Measurements from ENCODE around the gene LANCL3.
"Not testable (repeated sequence)": the region's sequence is repeated elsewhere in the genome, so short reads cannot be mapped to it uniquely, and the experiment has no call there.

The LANCL3 gene

GRCh38 chrX:37571426-37572107 is at the start of gene LANCL3:
LANCL3 (plus strand) TSS chrX:37571661; CDS start chrX:37571871, 210 bp downstream.
- DNase-seq, result not testable (repeated sequence)

DNA sequence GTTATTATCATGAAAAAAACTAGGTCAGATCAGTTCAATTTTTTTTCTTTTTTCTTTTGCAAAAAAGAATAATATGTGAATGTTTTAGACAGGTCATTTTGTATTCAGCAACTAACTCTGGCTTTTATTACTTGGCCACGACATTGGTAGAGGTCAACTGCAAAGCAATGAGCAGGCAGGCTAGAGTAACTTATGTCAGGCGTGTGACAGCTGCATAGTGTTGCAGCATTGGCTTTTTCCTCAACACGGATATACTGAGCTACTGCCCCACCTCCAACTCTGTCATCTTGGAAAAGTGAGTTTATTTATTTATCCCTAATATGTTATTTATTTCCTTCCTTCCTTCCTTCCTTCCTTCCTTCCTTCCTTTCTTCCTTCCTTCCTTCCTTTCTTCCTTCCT is 47.8 kb upstream of the LANCL3 start:
- not testable (repeated sequence) for DNase-seq

DNA sequence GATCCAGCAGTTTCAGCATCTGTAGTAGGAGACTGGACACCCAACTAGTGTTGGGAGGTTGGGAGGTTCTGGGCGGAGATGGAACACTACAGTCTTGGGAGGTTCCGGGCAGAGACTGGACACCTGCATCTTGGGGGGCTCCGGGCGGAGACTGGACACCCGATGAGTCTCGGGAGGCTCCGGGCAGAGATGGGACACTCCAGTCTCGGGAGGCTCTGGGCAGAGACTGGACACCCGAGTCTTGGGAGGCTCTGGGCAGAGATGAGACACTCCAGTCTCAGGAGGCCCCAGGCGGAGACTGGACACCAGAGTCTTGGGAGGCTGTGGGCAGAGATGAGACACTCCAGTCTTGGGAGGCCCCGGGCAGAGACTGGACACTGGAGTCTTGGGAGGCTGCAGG is 29.5 kb upstream of the LANCL3 start:
- no peak for DNase-seq

DNA sequence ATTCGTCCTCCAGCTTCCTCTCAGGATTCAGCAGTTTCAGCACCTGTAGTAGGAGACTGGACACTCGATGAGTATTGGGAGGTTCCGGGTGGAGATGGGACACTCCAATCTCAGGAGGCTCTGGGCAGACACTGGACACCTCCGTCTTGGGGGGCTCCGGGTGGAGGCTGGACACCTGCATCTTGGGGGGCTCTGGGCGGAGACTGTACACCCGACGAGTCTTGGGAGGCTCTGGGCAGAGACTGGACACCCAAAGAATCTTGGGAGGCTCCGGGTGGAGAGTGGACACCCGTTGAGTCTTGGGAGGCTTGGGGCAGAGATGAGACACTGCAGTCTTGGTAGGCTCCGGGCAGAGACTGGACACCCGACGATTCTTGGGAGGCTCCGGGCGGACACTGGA is 28.7 kb upstream of the LANCL3 start:
- no peak for DNase-seq

DNA sequence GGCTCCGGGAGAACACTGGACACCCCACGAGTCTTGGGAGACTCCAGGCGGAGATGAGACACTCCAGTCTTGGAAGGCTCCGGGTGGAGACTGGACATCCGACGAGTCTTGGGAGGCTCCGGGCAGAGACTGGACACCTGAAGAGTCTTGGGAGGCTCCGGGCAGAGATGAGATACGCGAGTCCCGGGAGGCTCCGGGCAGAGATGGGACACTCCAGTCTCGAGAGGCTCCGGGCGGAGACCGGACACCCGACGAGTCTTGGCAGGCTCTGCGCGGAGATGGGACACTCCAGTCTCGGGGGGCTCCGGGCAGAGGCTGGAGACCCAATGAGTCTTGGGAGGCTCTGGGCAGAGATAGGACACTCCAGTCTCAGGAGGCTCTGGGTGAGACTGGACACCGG is 28.1 kb upstream of the LANCL3 start:
- no peak for DNase-seq

GRCh38 chrX:37544531-37544930 is 26.9 kb upstream of the LANCL3 start:
- not testable (repeated sequence) for DNase-seq

DNA sequence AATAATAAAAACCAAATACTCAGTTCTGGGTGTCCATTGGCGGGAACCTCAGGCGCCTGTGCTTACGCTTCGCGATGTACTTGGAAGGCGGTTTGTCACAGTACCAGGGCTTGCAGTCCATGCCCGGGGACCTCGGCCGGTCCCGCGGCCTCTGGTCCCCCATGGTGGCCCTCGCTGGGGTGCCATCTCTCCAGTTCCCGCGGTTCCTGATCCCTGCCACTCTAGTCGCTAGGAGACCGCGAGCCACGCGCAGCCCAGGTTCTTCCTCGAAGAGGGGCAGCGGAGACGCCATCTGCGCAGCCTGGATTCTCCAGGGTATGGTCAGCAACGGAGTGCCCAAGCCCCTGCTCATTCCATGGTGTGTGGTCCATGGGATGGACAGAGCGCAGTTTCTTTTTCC is 26.4 kb upstream of the LANCL3 start:
- no peak for DNase-seq

DNA sequence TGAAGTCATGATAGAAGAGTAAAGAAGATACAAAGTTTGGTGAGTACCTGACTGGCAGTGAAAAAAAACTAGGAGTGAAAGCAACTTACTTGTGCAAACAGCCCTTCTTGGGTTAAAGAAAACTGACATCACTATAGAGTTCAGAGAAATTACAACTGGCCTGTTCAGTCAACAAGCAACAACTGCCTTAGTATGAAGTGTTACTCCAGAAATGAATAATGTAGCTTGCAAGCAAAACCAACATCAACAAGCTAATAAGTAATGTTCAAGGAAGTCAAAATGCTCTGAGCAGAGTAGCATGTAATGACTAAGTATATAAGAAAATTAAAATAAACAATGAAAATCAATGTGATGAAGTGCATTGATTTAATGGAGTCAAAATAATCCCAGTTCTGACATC is 21.8 kb upstream of the LANCL3 start:
- DNase-seq, result not testable (repeated sequence)

DNA sequence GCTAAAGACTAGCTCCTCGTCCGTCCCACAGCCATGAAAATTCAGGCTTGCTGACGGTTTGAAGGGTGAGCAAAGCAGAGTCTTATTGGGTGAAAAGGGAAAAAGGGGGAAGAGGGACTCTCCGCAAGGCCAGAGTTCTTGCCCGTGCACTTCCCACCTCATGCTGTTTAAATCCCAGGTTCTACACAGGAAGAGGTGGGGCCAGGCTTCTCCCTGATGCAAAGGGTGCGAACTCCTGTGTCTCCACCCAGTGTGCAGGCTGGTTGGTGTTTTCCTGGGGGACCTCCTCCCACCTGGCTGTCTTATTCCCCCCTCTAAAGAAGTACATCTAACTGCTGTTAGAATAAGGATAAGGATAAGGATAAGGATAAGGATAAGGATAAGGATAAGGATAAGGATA is 18.0 kb upstream of the LANCL3 start:
- DNase-seq, result no peak

DNA sequence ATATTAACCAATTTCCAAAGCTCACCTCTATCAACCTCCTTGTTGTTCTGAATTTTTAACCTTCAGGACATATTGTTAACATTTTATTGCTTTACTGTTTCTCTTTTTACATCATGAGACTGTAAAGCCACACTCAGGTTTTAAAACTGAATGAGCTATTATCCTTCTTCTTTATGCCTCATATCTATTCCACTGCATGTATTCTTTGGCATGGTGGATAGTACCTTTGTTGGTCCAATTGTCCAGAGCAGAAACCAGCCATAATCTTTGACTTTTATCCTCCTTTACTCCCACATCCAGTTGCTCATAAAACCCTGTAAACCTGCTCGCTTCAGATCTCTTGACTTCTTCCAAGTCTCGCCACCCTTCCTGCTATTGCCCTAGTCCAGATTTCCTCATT is 6.2 kb upstream of the LANCL3 start:
- not testable (repeated sequence) for DNase-seq

DNA sequence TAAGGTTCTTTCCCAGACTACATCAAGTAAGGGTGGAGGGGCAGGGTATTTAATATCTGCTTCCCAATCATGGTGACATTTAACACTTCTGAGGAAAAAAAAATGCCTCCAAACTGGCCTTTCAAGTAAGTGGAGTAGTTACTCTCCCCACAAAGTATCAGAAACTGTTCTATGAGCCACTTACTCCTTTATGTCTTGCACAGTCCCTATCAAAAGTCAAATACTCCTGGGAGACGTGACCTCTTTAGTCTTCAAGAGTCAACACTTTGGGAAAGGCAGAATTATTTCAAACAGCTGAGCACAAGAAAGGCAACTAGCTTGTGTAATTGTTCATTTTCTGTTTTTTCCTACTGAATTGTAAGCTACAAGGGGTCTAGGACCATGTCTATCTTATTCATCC is 1.1 kb upstream of the LANCL3 start:
- DNase-seq, result not testable (repeated sequence)

- not testable (repeated sequence) for DNase-seq
Measured at GRCh38 chrX:37572108-37572587, 687 bp downstream of the LANCL3 start.

DNA sequence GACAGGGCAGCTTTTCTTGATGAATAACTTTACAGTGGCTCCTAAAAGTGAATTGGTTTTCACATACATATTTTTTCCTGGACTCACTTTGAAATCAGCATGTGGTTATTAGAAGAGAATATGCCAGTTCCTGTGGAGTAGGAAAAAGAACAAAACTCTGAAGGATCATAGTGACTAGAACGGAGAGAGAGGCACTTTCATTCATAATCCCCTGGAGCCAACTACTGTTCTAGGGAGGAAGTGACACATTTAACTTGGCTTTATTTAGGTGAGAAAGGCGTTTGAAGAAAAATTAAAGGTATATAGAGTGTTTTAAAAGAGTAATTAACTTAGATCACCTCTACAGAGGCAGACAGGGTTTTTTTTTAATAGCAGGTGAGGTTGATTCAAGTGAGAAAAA is 1.7 kb downstream of the LANCL3 start:
- DNase-seq, result not testable (repeated sequence)

GRCh38 chrX:37578045-37578444 is 6.6 kb downstream of the LANCL3 start:
- no peak for DNase-seq

- no peak for DNase-seq
Measured at GRCh38 chrX:37580080-37580479, 8.6 kb downstream of the LANCL3 start.

DNA sequence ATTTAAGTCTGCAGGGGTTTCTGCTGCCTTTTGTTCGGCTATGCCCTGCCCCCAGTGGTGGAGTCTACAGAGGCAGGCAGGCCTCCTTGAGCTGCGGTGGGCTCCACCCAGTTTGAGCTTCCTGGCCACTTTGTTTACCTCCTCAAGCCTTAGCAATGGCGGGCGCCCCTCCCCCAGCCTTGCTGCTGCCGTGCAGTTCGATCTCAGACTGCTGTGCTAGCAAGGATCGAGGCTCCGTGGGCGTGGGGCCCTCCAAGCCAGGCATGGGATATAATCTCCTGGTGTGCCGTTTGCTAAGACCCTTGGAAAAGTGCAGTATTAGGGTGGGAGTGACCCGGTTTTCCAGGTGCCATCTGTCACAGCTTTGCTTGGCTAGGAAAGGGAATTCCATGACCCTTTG is 15.9 kb downstream of the LANCL3 start:
- DNase-seq, result not testable (repeated sequence)

- DNase-seq, result no peak
Measured at GRCh38 chrX:37590047-37590446, 18.6 kb downstream of the LANCL3 start.

GRCh38 chrX:37594755-37595382 is 23.4 kb downstream of the LANCL3 start:
- no peak for DNase-seq

- DNase-seq, result no peak
Measured at GRCh38 chrX:37599729-37600128, 28.3 kb downstream of the LANCL3 start.

GRCh38 chrX:37603938-37604409 is 32.5 kb downstream of the LANCL3 start:
- DNase-seq, result no peak

DNA sequence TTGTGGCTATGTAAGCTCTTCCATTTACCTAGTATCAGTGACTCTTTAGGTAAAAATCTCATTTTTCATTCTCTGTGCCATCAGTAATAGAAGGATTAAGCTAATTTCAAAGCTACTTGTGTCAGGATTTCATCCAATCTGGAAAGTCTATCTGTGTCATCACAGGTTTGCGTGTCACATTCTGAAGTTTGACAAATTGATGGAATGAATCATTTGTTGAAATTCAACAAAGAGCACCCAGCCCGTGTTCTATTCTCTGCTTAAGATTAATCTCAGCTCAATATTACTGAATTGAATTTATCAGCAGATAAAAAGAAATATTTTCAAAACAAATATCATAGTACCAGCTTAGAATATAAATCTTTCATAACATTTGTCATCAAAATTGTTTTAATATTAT is 35.8 kb downstream of the LANCL3 start:
- DNase-seq, result no peak

DNA sequence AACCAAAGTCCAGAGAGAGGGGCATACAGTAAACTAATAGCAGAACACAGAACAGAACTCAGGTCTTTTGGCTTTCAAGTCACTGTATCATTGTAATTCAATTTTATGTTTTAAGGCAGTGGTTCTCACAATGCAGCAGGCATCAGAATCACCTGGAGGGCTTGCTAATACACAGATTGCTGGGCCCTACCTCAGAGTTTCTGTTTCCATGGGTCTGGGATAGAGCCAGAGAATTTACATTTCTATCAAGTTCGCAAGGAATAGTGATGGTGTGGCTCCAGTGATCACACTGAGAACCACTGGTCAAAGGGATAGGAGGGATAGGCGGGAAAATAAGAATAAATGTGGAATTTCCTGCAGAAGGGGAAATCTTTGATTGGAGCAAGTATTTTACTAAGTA is 36.7 kb downstream of the LANCL3 start:
- DNase-seq, result no peak

GRCh38 chrX:37609727-37610126 is 38.3 kb downstream of the LANCL3 start:
- no peak for DNase-seq

DNA sequence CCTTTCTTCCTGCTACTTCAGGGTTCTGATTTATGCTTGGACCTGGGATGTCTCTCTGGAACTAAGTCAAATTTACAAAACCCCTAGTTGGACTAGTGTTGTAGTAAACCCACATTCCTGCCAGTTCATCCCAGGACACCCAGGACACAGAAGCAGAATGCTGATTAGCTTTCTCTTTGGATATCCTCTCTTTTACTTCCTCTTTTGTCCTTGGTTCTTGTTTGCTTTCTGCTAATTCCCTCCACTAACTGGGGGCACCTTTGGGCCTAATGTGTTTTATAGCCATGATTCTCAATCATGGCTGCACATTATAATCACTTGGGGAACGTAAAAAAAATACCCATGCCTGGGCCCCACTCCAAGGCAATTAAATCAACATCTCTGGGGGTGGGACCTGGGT is 42.5 kb downstream of the LANCL3 start:
- DNase-seq, result no peak

DNA sequence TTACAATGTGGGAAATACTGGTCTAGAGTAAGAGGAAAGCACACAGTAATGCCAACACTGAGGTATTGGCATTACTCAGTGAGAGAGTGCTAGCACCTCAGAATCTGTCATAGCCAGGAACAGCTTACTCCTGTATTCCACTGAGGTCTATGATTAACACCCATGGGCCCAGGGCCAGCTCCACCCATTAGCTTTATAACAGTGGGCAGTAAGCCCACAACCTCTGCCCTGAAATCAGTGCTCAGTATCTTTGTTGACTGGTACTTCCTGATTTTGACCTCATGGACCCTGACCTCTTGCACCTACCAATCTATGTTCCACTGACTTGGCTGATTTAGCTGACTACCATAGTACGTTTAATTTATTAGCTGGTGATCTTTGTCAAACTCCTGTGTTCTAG is 56.1 kb downstream of the LANCL3 start:
- no peak for DNase-seq

All from DMS79 treated with DMSO at 0.1 percent for 48 hours (cell line).